SK-N-SH (cell line): ENCODE results near the gene SPEG. TPM values are rescaled to one million over a fixed set of nuclear protein-coding genes. Genes with fewer than 3 reads are reported as not detected.

Experiments
- CTCF ChIA-PET: fragments of 300-600, 350-600 bp; formaldehyde crosslinking; extraction: SDS; loops from one replicate; lab custom pipeline; 2021; lab: Yijun Ruan, JAX
- POLR2A ChIA-PET: fragments of 350-600 bp; sonication (Branson Sonifier 250); formaldehyde crosslinking; extraction: SDS; loops from one replicate; lab custom pipeline; 2020; ENCODE audit warnings: antibody characterized with exemption, inconsistent platforms; lab: Yijun Ruan, JAX
- DNase-seq: peaks from one replicate; pipeline ENCODE4 v3.0.0; 2012
- H2AFZ ChIP-seq: fragments of 200-600 bp; sonication (generic); 2 replicates; pipeline ENCODE4 v1.8.1; 2016; ENCODE audit warnings: antibody characterized with exemption, mild to moderate bottlenecking, low read depth
- H3F3A ChIP-seq: fragments of 200-600 bp; sonication (generic); replicated peaks from 2 replicates; pipeline ENCODE3; 2016; ENCODE audit warnings: antibody characterized with exemption, mild to moderate bottlenecking; ENCODE audit not compliant: insufficient read depth
- H3K27ac ChIP-seq, 2 experiments: fragments of 200-500 bp in 1 of 2; fragments of 200-600 bp in 1 of 2; sonication (Bioruptor generic) in 1 of 2; sonication (generic), shearing (Covaris generic) in 1 of 2; 2 replicates each; pipeline versions ENCODE4 v1.5.1 to v1.6.1; 2014 to 2016; ENCODE audit warnings: low read depth in 2 of 2, inconsistent platforms in 1 of 2, low read length in 1 of 2, mild to moderate bottlenecking in 1 of 2, mixed read lengths in 1 of 2
- H3K27me3 ChIP-seq: fragments of 200-600 bp; sonication (generic), shearing (Covaris generic); 2 replicates; pipeline ENCODE4 v1.6.1; 2016; ENCODE audit warnings: mixed run types; ENCODE audit not compliant: insufficient read depth
- H3K36me3 ChIP-seq, 2 experiments: fragments of 200-500 bp in 1 of 2; fragments of 200-600 bp in 1 of 2; sonication (Bioruptor generic) in 1 of 2; sonication (generic) in 1 of 2; replicated peaks in 1 of 2; 2 replicates each; pipeline versions ENCODE3 to v1.5.1; 2014 to 2016; ENCODE audit warnings: low read length in 1 of 2, mild to moderate bottlenecking in 1 of 2; ENCODE audit not compliant: insufficient read depth in 2 of 2, control insufficient read depth in 1 of 2
- H3K4me1 ChIP-seq, 2 experiments: fragments of 200-500 bp in 1 of 2; fragments of 200-600 bp in 1 of 2; sonication (Bioruptor generic) in 1 of 2; sonication (generic), shearing (Covaris generic) in 1 of 2; 2 replicates each; pipeline versions ENCODE4 v1.5.1 to v1.6.1; 2014 to 2016; ENCODE audit warnings: low read depth in 1 of 2, low read length in 1 of 2, mixed run types in 1 of 2; ENCODE audit not compliant: insufficient read depth in 2 of 2, control insufficient read depth in 1 of 2
- H3K4me2 ChIP-seq: fragments of 200-600 bp; sonication (generic), shearing (Covaris generic); 2 replicates; pipeline ENCODE4 v1.6.1; 2017; ENCODE audit warnings: mixed run types
- H3K4me3 ChIP-seq, 2 experiments: fragments of 200-500 bp in 1 of 2; fragments of 200-600 bp in 1 of 2; sonication (Bioruptor generic) in 1 of 2; sonication (generic), shearing (Covaris generic) in 1 of 2; 2 replicates each; pipeline versions ENCODE4 v1.5.1 to v1.8.1; 2014 to 2016; ENCODE audit warnings: low read depth in 2 of 2, inconsistent platforms in 1 of 2, low read length in 1 of 2, mild to moderate bottlenecking in 1 of 2, mixed read lengths in 1 of 2, moderate library complexity in 1 of 2
- H3K79me2 ChIP-seq: fragments of 200-600 bp; sonication (generic); 2 replicates; pipeline ENCODE4 v1.8.1; 2017; ENCODE audit warnings: mild to moderate bottlenecking; ENCODE audit not compliant: insufficient read depth
- H3K9ac ChIP-seq: fragments of 200-600 bp; sonication (generic); 2 replicates; pipeline ENCODE4 v1.6.1; 2017; ENCODE audit warnings: mixed run types
- H3K9me2 ChIP-seq: fragments of 200-600 bp; sonication (generic); 2 replicates; pipeline ENCODE4 v1.6.1; 2017; ENCODE audit warnings: mixed run types
- H3K9me3 ChIP-seq: fragments of 200-600 bp; sonication (generic); 2 replicates; pipeline ENCODE4 v1.6.1; 2017; ENCODE audit warnings: mixed run types, mild to moderate bottlenecking, moderate library complexity
- H4K20me1 ChIP-seq: fragments of 200-600 bp; sonication (generic); 2 replicates; pipeline ENCODE4 v1.6.1; 2017; ENCODE audit warnings: mild to moderate bottlenecking, mixed run types; ENCODE audit not compliant: insufficient read depth
- CTCF ChIP-seq: fragments of 200-600 bp; sonication (generic); IDR thresholded peaks from 2 replicates; pipeline ENCODE4 v1.6.1; 2017; ENCODE audit warnings: antibody characterized with exemption, mild to moderate bottlenecking, moderate library complexity
- FOXJ3 ChIP-seq: sonication (generic); formaldehyde crosslinking; IDR thresholded peaks from 2 replicates; pipeline ENCODE4 v1.5.1; 2020; ENCODE audit warnings: mild to moderate bottlenecking, missing genetic modification reagents
- JUND ChIP-seq: IDR thresholded peaks from 2 replicates; pipeline ENCODE4 v1.4.0; 2012
- RAD21 ChIP-seq: IDR thresholded peaks from 2 replicates; pipeline ENCODE4 v1.6.1; 2012; ENCODE audit warnings: mild to moderate bottlenecking, low read length
- RCOR1 ChIP-seq: fragments of 150-350 bp; IDR thresholded peaks from 2 replicates; pipeline ENCODE4 v1.6.1; 2017; ENCODE audit warnings: antibody characterized with exemption, low read length
- SMC3 ChIP-seq: IDR thresholded peaks from 2 replicates; pipeline ENCODE4 v1.6.1; 2012; ENCODE audit warnings: low read depth, low read length, improper control_type of control experiment
- YY1 ChIP-seq: IDR thresholded peaks from 2 replicates; pipeline ENCODE4 v1.4.0; 2012; ENCODE audit warnings: low read depth, mild to moderate bottlenecking
- WGBS: methylation state at CpG from one replicate; pipeline ENCODE4 v1.1.6; 2017; ENCODE audit warnings: low lambda C conversion rate; 5-methylcytosine and 5-hydroxymethylcytosine counted together
- polyA plus RNA-seq, 3 experiments: library from polyadenylated mRNA; depleted of rRNA; stranded (reverse); fragments of >200 nt; gene quantifications; 2 replicates each; pipeline ENCODE4 v1.2.3, GENCODE V29; 2012
- TF ChIP-seq, protein P1 (sequence below): IDR thresholded peaks from 2 replicates; pipeline ENCODE4 v1.6.1; 2012; ENCODE audit warnings: mild to moderate bottlenecking, low read depth, low read length, moderate library complexity

The SPEG gene
- polyA plus RNA-seq, 1 of the 3 experiments (the other 2 are of a cell fraction), result 107 TPM

DNA sequence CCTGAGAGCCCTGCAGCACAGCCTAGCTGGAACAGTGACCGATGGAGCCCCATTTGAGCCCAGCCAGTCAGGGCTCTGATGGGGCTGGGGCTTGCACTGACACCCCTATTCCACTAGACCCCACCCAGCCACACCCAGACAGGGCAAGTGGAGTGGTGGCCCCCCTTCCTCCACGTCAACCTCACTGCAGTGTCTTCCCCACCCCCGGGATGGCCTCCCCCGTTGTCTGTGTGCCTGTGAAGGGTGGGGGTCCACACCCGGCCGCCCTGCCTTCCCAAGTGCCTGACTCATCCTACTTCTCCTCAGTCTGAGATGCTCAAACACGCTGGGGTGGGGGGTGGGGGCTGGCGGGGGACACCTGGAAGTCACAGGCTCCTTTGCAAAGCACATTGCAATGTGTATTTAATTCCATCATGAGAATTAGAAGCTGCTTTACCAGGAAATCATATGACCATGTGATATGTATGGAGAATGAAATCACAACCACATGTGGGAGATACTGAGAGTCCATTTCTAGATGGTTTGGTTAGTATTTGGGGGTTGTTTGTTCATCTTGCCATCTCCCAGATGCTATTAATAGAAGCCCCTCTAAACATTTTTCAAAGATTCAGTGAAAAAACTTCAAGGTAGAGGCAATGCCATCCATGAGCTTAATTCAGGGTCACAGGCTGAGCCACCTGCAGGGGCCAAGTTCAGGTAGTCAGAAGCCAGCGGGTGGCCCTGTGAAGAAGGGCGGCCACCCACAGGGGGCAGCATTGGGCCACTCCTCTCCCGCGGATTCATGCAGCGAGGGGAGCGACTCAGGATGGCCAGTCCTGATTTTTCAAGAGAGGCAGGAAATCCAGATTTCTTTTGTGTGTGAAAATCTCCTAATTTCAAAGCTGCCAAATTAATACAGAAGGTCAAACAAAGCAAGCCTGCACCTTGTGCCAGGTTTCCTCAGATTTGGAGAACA, 41.3 kb downstream of the SPEG start:
- H3K27me3 ChIP-seq, result no peaks in the 10 kb centered on the region
- ChIA-PET POLR2A (interaction anchor here (0.8 to 1.9 kb wide), 6 partner anchors 15 to 54 kb away, joined by 3 to 8 read pairs (median 3); no protein-coding TSS in a partner anchor), CTCF (interaction anchor here (0.6 to 56.4 kb wide), 28 partner anchors 8 to 213 kb away, joined by 3 to 2824 read pairs (median 6); partner anchors contain the start of genes ASIC4, CHPF, GMPPA and SPEG)
- no peaks in the 10 kb centered on the region for H3K9me3 ChIP-seq
- TF ChIP-seq SMC3 (peak; percentile 87), FOXJ3 (CRISPR knock-in tag) (no peak), JUND (no peak), CTCF (peak; percentile 95), YY1 (no peak), RCOR1 (0 out of 2 replicates have a peak, but pooled peaks have one; percentile 45), RAD21 (peak; percentile 91)
- TF ChIP-seq, protein P1, sequence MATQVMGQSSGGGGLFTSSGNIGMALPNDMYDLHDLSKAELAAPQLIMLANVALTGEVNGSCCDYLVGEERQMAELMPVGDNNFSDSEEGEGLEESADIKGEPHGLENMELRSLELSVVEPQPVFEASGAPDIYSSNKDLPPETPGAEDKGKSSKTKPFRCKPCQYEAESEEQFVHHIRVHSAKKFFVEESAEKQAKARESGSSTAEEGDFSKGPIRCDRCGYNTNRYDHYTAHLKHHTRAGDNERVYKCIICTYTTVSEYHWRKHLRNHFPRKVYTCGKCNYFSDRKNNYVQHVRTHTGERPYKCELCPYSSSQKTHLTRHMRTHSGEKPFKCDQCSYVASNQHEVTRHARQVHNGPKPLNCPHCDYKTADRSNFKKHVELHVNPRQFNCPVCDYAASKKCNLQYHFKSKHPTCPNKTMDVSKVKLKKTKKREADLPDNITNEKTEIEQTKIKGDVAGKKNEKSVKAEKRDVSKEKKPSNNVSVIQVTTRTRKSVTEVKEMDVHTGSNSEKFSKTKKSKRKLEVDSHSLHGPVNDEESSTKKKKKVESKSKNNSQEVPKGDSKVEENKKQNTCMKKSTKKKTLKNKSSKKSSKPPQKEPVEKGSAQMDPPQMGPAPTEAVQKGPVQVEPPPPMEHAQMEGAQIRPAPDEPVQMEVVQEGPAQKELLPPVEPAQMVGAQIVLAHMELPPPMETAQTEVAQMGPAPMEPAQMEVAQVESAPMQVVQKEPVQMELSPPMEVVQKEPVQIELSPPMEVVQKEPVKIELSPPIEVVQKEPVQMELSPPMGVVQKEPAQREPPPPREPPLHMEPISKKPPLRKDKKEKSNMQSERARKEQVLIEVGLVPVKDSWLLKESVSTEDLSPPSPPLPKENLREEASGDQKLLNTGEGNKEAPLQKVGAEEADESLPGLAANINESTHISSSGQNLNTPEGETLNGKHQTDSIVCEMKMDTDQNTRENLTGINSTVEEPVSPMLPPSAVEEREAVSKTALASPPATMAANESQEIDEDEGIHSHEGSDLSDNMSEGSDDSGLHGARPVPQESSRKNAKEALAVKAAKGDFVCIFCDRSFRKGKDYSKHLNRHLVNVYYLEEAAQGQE, result no peak
- H3K27ac ChIP-seq, result peak overlapping the region; percentile 36 to 74; a peak in 3 of 4 replicates
- peaks cover 21 to 51% of the 10 kb centered on the region in 2 experiments for H3K36me3 ChIP-seq
- H4K20me1 ChIP-seq, result no peaks in the 10 kb centered on the region
- peaks cover 6% of the 10 kb centered on the region for H3F3A ChIP-seq
- no peak overlapping the region for H3K4me2 ChIP-seq
- no peak overlapping the region for H3K4me3 ChIP-seq
- H2AFZ ChIP-seq, result no peak overlapping the region
- H3K9ac ChIP-seq, result no peak overlapping the region
- no peaks in the 10 kb centered on the region for H3K9me2 ChIP-seq
- peaks cover 0 to 42% of the 10 kb centered on the region in 2 experiments; a peak in 1 of 4 replicates for H3K4me1 ChIP-seq
- DNase-seq, result peak; percentile 94
- no peaks in the 10 kb centered on the region for H3K79me2 ChIP-seq
- 30% methylated on average over 8 of the region's 14 CpGs for WGBS
